Esophagus muscularis mucosa (tissue), 4 donors: Measurements from ENCODE around the gene ICA1L.

Experiments used
- CTCF ChIP-seq, 3 experiments: fragments of 200-600 bp in 2 of 3; fragments of 450-650 bp in 1 of 3; sonication (generic) in 2 of 3; IDR thresholded peaks; one replicate each; pipeline ENCODE4 v1.5.1; 2017 to 2019; ENCODE audit warnings: antibody characterized with exemption in 3 of 3, mild to moderate bottlenecking in 2 of 3, moderate library complexity in 1 of 3
- EP300 ChIP-seq: sonication (generic); formaldehyde crosslinking; IDR thresholded peaks from one replicate; pipeline ENCODE4 v1.6.1; 2017; ENCODE audit warnings: antibody characterized with exemption
- POLR2A ChIP-seq: fragments of 450-650 bp; IDR thresholded peaks from one replicate; pipeline ENCODE4 v1.6.1; 2017; ENCODE audit warnings: antibody characterized with exemption, moderate library complexity, mild to moderate bottlenecking, low read depth
- POLR2AphosphoS5 ChIP-seq, 2 donors: sonication (generic); formaldehyde crosslinking; IDR thresholded peaks; one replicate each; pipeline ENCODE4 v1.6.1; 2017; ENCODE audit warnings: antibody characterized with exemption in 2 of 2

- TF ChIP-seq CTCF (IDR thresholded peaks at IDR 0.05) (no peak), POLR2A (no peak), EP300 (no peak), POLR2AphosphoS5 (IDR thresholded peaks at IDR 0.05) (no peak)
Measured at GRCh38 chr2:202726070-202726469, 145.5 kb downstream of the ICA1L start.
